ENCODE measurements around the gene ARHGEF17. TPM values are rescaled to one million over a fixed set of nuclear protein-coding genes. Genes with fewer than 3 reads are reported as not detected.

Gene ARHGEF17
- total and polyA plus RNA-seq, 5 donors from 2014 or later, result 0.47 TPM; not detected in 4

- no peak overlapping the region for H3K27ac Mint-ChIP-seq
- no peaks in the 10 kb centered on the region for H3K4me1 ChIP-seq (ENCODE audit: control insufficient read depth, insufficient read depth, low read length, poor library complexity, severe bottlenecking)
- peaks cover 25% of the 10 kb centered on the region for H3K36me3 Mint-ChIP-seq
- no peak for ATAC-seq (ENCODE audit: low read depth in 2 of 2)
- no peaks in the 10 kb centered on the region for H3K9me3 ChIP-seq (ENCODE audit: control insufficient read depth in 2 of 2, low read length in 2 of 2)
- no peaks in the 10 kb centered on the region for H3K9me3 Mint-ChIP-seq
- H3K4me3 ChIP-seq (ENCODE audit: low read depth, low read length), result no peak overlapping the region
- no peak for DNase-seq
- peaks cover 7% of the 10 kb centered on the region for H3K36me3 ChIP-seq (ENCODE audit: control insufficient read depth, insufficient read depth, low read length)
- H3K4me1 Mint-ChIP-seq, result peaks cover 2 to 8% (median 5%) of the 10 kb centered on the region in 4 donors
- no peak overlapping the region for H3K4me3 Mint-ChIP-seq
- H3K27me3 ChIP-seq (ENCODE audit: control insufficient read depth, insufficient read depth, low read length), result no peaks in the 10 kb centered on the region
- no peaks in the 10 kb centered on the region for H3K27me3 Mint-ChIP-seq
- no peak overlapping the region for H3K27ac ChIP-seq (ENCODE audit: insufficient read depth, low read length, poor library complexity, severe bottlenecking)
Measured at GRCh38 chr11:73415854-73416615, 108.0 kb downstream of the ARHGEF17 start.

- H3K4me1 ChIP-seq (ENCODE audit: control insufficient read depth, insufficient read depth, low read length, poor library complexity, severe bottlenecking), result no peaks in the 10 kb centered on the region
- Mint-ChIP-seq H3K4me3 (no peak overlapping the region), H3K27me3 (no peaks in the 10 kb centered on the region), H3K4me1 (peaks cover 2 to 8% (median 5%) of the 10 kb centered on the region in 4 donors), H3K9me3 (no peaks in the 10 kb centered on the region), H3K27ac (no peak overlapping the region), H3K36me3 (peaks cover 23% of the 10 kb centered on the region)
- no peaks in the 10 kb centered on the region for H3K9me3 ChIP-seq (ENCODE audit: control insufficient read depth in 2 of 2, low read length in 2 of 2)
- H3K4me3 ChIP-seq (ENCODE audit: low read depth, low read length), result no peak overlapping the region
- DNase-seq, result no peak
- no peak overlapping the region for H3K27ac ChIP-seq (ENCODE audit: insufficient read depth, low read length, poor library complexity, severe bottlenecking)
- no peak for ATAC-seq (ENCODE audit: low read depth in 2 of 2)
- no peaks in the 10 kb centered on the region for H3K27me3 ChIP-seq (ENCODE audit: control insufficient read depth, insufficient read depth, low read length)
- H3K36me3 ChIP-seq (ENCODE audit: control insufficient read depth, insufficient read depth, low read length), result peaks cover 7% of the 10 kb centered on the region
Measured at GRCh38 chr11:73416786-73417185, 108.7 kb downstream of the ARHGEF17 start.

Other genes starting within 250 kb of the ARHGEF17 start
- gene FCHSD2, start 166.0 kb upstream of the ARHGEF17 start, total RNA-seq, result 56.6 TPM
- gene FCHSD2, start 166.0 kb upstream of the ARHGEF17 start, polyA plus RNA-seq, result 10 to 100 TPM; 13.5 to 22.8 (median 19.5) TPM
- not detected for gene P2RY2, start 90.0 kb upstream of the ARHGEF17 start, total RNA-seq
- not detected for gene P2RY2, start 90.0 kb upstream of the ARHGEF17 start, polyA plus RNA-seq
- not detected for gene P2RY6, start 35.9 kb upstream of the ARHGEF17 start, total RNA-seq
- not detected for gene P2RY6, start 35.9 kb upstream of the ARHGEF17 start, polyA plus RNA-seq
- 117 TPM for gene RELT, start 68.1 kb downstream of the ARHGEF17 start, total RNA-seq
- gene RELT, start 68.1 kb downstream of the ARHGEF17 start, polyA plus RNA-seq, result 1 to 10 TPM; 2.0 to 3.3 (median 2.9) TPM